Measurements from ENCODE around the gene SYNE1.

DNA sequence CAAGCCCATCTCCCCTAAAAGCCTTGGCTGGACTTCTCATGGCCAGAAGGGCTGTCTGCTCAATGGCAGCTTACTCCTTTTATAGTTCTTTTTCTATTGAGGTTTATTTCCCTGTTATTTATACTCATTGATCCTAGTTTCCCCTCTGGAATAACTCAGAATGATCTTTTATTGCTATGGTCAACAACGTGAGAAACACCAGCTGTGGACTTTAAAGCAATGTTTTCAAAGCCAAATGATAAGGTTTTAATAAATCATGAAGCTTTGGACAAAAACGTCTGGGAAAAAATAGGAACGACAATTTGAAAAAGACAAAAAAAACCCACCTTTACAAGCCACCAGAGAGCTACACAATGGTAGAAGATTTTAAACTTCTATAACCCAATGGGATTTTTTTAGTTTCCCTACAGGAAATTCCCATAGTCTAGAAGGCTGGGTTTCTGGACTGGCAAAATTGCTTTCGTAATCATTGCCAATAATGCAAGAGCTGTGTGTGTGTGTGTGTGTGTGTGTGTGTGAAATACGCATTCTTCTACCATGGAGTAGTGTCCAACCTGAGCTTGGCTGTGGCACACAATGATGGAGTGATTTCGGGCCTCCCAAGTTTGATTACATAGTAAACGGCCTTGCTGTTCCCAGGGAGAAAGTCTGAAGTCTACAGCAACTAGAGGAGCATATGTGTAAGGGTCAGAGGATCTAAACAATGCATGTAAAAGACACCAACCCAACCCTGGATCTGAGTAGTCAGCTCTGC, 396.0 kb downstream of the SYNE1 start:
- TF ChIP-seq CTCF (IDR thresholded peaks at IDR 0.05 in 8 of 11, conservative IDR thresholded peaks at IDR 0.05 in 3 of 11) (no peak), POLR2A (IDR thresholded peaks at IDR 0.05) (no peak)
